K562 (cell line): Measurements from ENCODE around the gene CALU. TPM values are rescaled to one million over a fixed set of nuclear protein-coding genes. Genes with fewer than 3 reads are reported as not detected.

ENCODE experiments used
- ATAC-seq: fragments of 200-7000 bp; cut with Tn5 transposase; 3 replicates; pipeline ENCODE4 v1.9.1; 2020; ENCODE audit warnings: moderate library complexity
- BruUV-seq: library from RNA; stranded (reverse); fragments of 400-500 nt; replicated peaks from 2 replicates; lab custom pipeline; 2021; lab: Mats Ljungman, UMichigan
- CTCF ChIA-PET: fragments of 300-600 bp; formaldehyde crosslinking; extraction: SDS; loops from one replicate; lab custom pipeline; 2021; ENCODE audit warnings: low intra/inter-chr PET ratio; lab: Yijun Ruan, JAX
- POLR2A ChIA-PET: fragments of 300-600, 350-650 bp; sonication (Branson Sonifier 250); formaldehyde crosslinking; extraction: SDS; loops from one replicate; lab custom pipeline; 2021; ENCODE audit warnings: antibody characterized with exemption, inconsistent platforms; lab: Yijun Ruan, JAX
- DNase-seq, 4 experiments: peaks; one replicate each; pipeline versions ENCODE4 v3.0.0 to v3.0.0-alpha.2; 2011 to 2018; ENCODE audit warnings: low spot score in 3 of 4, mixed read lengths in 3 of 4; ENCODE audit errors: extremely low read depth in 1 of 4
- FAIRE-seq: peaks from 2 replicates; lab custom pipeline; 2011; peaks lifted over from hg19 to GRCh38; lab: Jason Lieb, UNC
- H2AFZ ChIP-seq: 2 replicates; pipeline ENCODE4 v1.6.0; 2011; ENCODE audit warnings: low read depth, low read length, control low read depth, inconsistent platforms
- H3K27ac ChIP-seq: fragments of 200-600 bp; 3 replicates; pipeline ENCODE4 v1.8.0; 2011; ENCODE audit warnings: low read depth, mild to moderate bottlenecking, control low read depth, inconsistent platforms, low read length, moderate library complexity, mixed read lengths; ENCODE audit errors: extremely low read depth
- H3K27me3 ChIP-seq, 2 experiments: fragments of 300-600 bp in 1 of 2; 2 replicates in 1 of 2; 3 replicates in 1 of 2; pipeline versions ENCODE4 v1.6.0 to v1.8.0; 2011; ENCODE audit warnings: inconsistent platforms in 2 of 2, low read length in 2 of 2, mild to moderate bottlenecking in 1 of 2, mixed read lengths in 1 of 2, moderate library complexity in 1 of 2; ENCODE audit not compliant: control insufficient read depth in 2 of 2, insufficient read depth in 2 of 2
- H3K36me3 ChIP-seq: fragments of 300-600 bp; 3 replicates; pipeline ENCODE4 v1.8.0; 2011; ENCODE audit warnings: mild to moderate bottlenecking, low read length, inconsistent platforms; ENCODE audit not compliant: control insufficient read depth, insufficient read depth
- H3K4me1 ChIP-seq, 2 experiments: fragments of 200-600 bp in 1 of 2; replicated peaks in 1 of 2; 2 replicates in 1 of 2; 3 replicates in 1 of 2; pipeline versions ENCODE4 v1.5.1 to v1.8.0; 2011; ENCODE audit warnings: inconsistent platforms in 2 of 2, low read length in 2 of 2, mild to moderate bottlenecking in 1 of 2, mixed read lengths in 1 of 2, moderate library complexity in 1 of 2; ENCODE audit not compliant: control insufficient read depth in 2 of 2, insufficient read depth in 2 of 2
- H3K4me2 ChIP-seq: 2 replicates; pipeline ENCODE4 v1.6.1; 2011; ENCODE audit warnings: low read length, control low read depth, inconsistent platforms, mixed read lengths; ENCODE audit not compliant: insufficient read depth
- H3K4me3 ChIP-seq: fragments of 200-600 bp; sonication (generic), shearing (Covaris generic); 2 replicates; pipeline ENCODE4 v1.5.1; 2016; ENCODE audit warnings: control low read depth, inconsistent platforms
- H3K79me2 ChIP-seq: fragments of 200-600 bp; 3 replicates; pipeline ENCODE4 v1.8.0; 2011; ENCODE audit warnings: low read length, inconsistent platforms; ENCODE audit not compliant: control insufficient read depth, insufficient read depth
- H3K9ac ChIP-seq, 2 experiments: 2 replicates each; pipeline versions ENCODE4 v1.6.0 to v1.6.1; 2011; ENCODE audit warnings: low read depth in 2 of 2, low read length in 2 of 2, control low read depth in 1 of 2, inconsistent platforms in 1 of 2, mild to moderate bottlenecking in 1 of 2, mixed read lengths in 1 of 2; ENCODE audit not compliant: insufficient read depth in 1 of 2
- H3K9me1 ChIP-seq: one replicate; pipeline ENCODE4 v1.6.0; 2011; ENCODE audit warnings: inconsistent platforms, mild to moderate bottlenecking, low read length, moderate library complexity; ENCODE audit not compliant: control insufficient read depth, insufficient read depth
- H3K9me3 ChIP-seq: replicated peaks from 2 replicates; pipeline ENCODE4 v1.5.1; 2011; ENCODE audit warnings: low read depth, low read length, inconsistent platforms; ENCODE audit not compliant: control insufficient read depth, insufficient read depth
- H4K20me1 ChIP-seq: replicated peaks from 2 replicates; pipeline ENCODE4 v1.6.1; 2011; ENCODE audit warnings: low read length, inconsistent platforms, mixed read lengths; ENCODE audit not compliant: control insufficient read depth, insufficient read depth
- DMBX1 ChIP-seq: fragments of 250-450 bp; sonication (Bioruptor Pico); IDR thresholded peaks from 2 replicates; pipeline ENCODE4 v1.8.0; 2022; ENCODE audit warnings: inconsistent platforms, mild to moderate bottlenecking, moderate library complexity, borderline replicate concordance
- L3MBTL2 ChIP-seq: fragments of 450-650 bp; IDR thresholded peaks from 2 replicates; pipeline ENCODE4 v1.6.1; 2016; ENCODE audit warnings: mild to moderate bottlenecking, moderate library complexity
- NBN ChIP-seq: fragments of 450-650 bp; IDR thresholded peaks from 2 replicates; pipeline ENCODE4 v1.6.1; 2016; ENCODE audit warnings: low read depth, mild to moderate bottlenecking
- NFYB ChIP-seq: IDR thresholded peaks from 2 replicates; pipeline ENCODE4 v1.6.1; 2011; ENCODE audit warnings: mild to moderate bottlenecking, moderate library complexity; ENCODE audit not compliant: insufficient read length; ENCODE audit errors: extremely low read depth
- RBM22 ChIP-seq: fragments of 200-400 bp; formaldehyde crosslinking; IDR thresholded peaks from 2 replicates; pipeline ENCODE4 v1.6.1; 2018; ENCODE audit warnings: low read length, low read depth; ENCODE audit not compliant: poor library complexity, severe bottlenecking
- SUPT5H ChIP-seq: fragments of 450-650 bp; IDR thresholded peaks from 2 replicates; pipeline ENCODE4 v1.6.1; 2016
- ZC3H4 ChIP-seq: sonication (generic); formaldehyde crosslinking; IDR thresholded peaks from 2 replicates; pipeline ENCODE4 v1.9.0; 2021; ENCODE audit warnings: missing genetic modification reagents, borderline replicate concordance
- ZFX ChIP-seq: sonication (generic); formaldehyde crosslinking; IDR thresholded peaks from 2 replicates; pipeline ENCODE4 v1.8.0; 2022; ENCODE audit warnings: mild to moderate bottlenecking, missing genetic modification reagents, moderate library complexity
- ZNF830 ChIP-seq: fragments of 250-450 bp; sonication (Bioruptor Pico); IDR thresholded peaks from 2 replicates; pipeline ENCODE4 v1.5.0; 2021; ENCODE audit warnings: mild to moderate bottlenecking
- WGBS: fragments of 100-300 bp; shearing (Covaris generic); methylation state at CpG from one replicate; pipeline ENCODE4 v1.1.6; 2016; ENCODE audit warnings: low coverage, mixed read lengths; ENCODE audit not compliant: insufficient coverage; ENCODE audit errors: missing lambda C conversion rate; 5-methylcytosine and 5-hydroxymethylcytosine counted together
- in situ Hi-C: fragments of 300-500 bp; cut with MboI; formaldehyde crosslinking; loops from 4 replicates; pipeline ENCODE4 v1.15.0; 2018; ENCODE audit warnings: inconsistent platforms, mixed read lengths
- intact Hi-C: fragments of 100-400 bp; cut with micrococcal nuclease; formaldehyde crosslinking; loops from 2 replicates; pipeline ENCODE4 v1.14.2; 2022
- polyA plus RNA-seq, 8 experiments: library from polyadenylated mRNA; depleted of rRNA in 4 of 8; stranded (reverse) in 5 of 8; unstranded in 3 of 8; fragments of >200 nt; fragmentation: Nextera tagmentation in 2 of 8; fragmentation: Illumina TruSeq in 1 of 8; extraction: Ambion mirVana in 2 of 8; extraction: Trizol in 1 of 8; gene quantifications; 2 replicates each; pipeline versions ENCODE4 v1.2.1 to v1.2.3, GENCODE V29; 2011 to 2014; ENCODE audit warnings: inconsistent platforms in 1 of 8, missing spikeins in 1 of 8
- total RNA-seq, 7 experiments: library from RNA; depleted of rRNA in 6 of 7; stranded (reverse); fragments of >200 nt in 6 of 7; fragmentation: Illumina TruSeq in 2 of 7; extraction: Trizol in 2 of 7; gene quantifications; 2 replicates each; pipeline versions ENCODE4 v1.2.1 to v1.2.3, GENCODE V29; 2011 to 2021; ENCODE audit warnings: low replicate concordance in 1 of 7
- TF ChIP-seq, protein P1 (sequence below): sonication (generic); formaldehyde crosslinking; IDR thresholded peaks from 2 replicates; pipeline ENCODE4 v1.9.0; 2022; ENCODE audit warnings: mild to moderate bottlenecking, missing genetic modification reagents
- TF ChIP-seq, protein P2 (sequence below), 3 experiments: fragments of 200-800 bp in 1 of 3; fragments of 250-450 bp in 1 of 3; fragments of 450-650 bp in 1 of 3; sonication (Bioruptor Pico) in 1 of 3; sonication (Bioruptor generic) in 1 of 3; formaldehyde crosslinking in 1 of 3; IDR thresholded peaks; 2 replicates each; pipeline versions ENCODE4 v1.6.1 to v1.8.0; 2016 to 2022; ENCODE audit warnings: mild to moderate bottlenecking in 2 of 3, missing genetic modification characterization in 2 of 3, missing compliant biosample characterization in 1 of 3, moderate library complexity in 1 of 3
- TF ChIP-seq, protein P3 (sequence below): sonication (generic); formaldehyde crosslinking; IDR thresholded peaks from 2 replicates; pipeline ENCODE4 v1.5.0; 2020; ENCODE audit warnings: missing genetic modification reagents
- TF ChIP-seq, protein P4 (sequence below), 3 experiments: IDR thresholded peaks in 2 of 3; conservative IDR thresholded peaks in 1 of 3; 2 replicates each; pipeline ENCODE4 v1.5.1; 2011 to 2012; ENCODE audit warnings: low read length in 3 of 3, mild to moderate bottlenecking in 3 of 3, control low read depth in 2 of 3, improper control_type of control experiment in 1 of 3, inconsistent platforms in 1 of 3, low read depth in 1 of 3, mixed read lengths in 1 of 3, moderate library complexity in 1 of 3; ENCODE audit not compliant: insufficient read depth in 2 of 3

The CALU gene
- total and polyA plus RNA-seq, 9 of the 15 experiments (the other 6 are each of a cell fraction or from before 2014, with no cell fraction given), result 166 to 286 (median 215) TPM

DNA sequence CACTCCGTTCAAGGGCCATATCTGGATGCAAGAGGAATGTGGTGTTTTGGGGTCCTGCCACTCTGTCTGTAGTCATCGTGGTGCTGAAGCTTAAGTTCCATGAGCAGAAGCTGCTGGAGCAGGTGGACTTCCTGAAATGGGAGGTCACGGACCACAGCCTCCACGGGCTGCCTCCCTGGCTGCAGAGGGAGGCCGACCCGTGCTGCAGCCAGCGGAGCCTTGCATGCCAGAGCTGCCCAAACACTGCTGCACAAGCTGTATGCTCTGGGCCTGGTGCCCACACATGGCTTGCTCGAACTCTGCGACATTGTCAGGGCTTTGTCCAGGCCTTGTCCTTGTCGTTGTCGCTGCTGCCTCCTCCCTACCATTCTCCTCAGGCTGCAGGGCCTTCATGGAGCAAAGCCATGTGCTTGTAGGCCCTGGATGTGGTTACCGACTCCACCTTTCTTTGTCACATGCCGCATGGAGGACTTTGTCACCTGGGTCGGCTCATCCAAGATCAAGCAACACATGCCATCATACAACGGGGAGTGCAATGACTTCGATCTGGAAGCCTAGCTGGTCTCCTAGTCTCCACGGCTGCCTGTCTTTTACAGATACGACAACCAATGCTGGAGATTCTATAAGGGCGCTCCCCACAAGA, 45.7 kb upstream of the CALU start:
- BruUV-seq, result no TSS peak
- TF ChIP-seq DMBX1 (CRISPR knock-in tag) (no peak), RBM22 (no peak), L3MBTL2 (peak; percentile 70), NFYB (no peak), SUPT5H (no peak), ZNF830 (CRISPR knock-in tag) (no peak), NBN (no peak), ZC3H4 (CRISPR knock-in tag) (no peak), ZFX (CRISPR knock-in tag) (no peak)
- TF ChIP-seq, protein P1, sequence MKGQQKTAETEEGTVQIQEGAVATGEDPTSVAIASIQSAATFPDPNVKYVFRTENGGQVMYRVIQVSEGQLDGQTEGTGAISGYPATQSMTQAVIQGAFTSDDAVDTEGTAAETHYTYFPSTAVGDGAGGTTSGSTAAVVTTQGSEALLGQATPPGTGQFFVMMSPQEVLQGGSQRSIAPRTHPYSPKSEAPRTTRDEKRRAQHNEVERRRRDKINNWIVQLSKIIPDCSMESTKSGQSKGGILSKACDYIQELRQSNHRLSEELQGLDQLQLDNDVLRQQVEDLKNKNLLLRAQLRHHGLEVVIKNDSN (CRISPR knock-in tag), result 0 out of 2 replicates have a peak, but pooled peaks have one; percentile 6
- TF ChIP-seq, protein P2, sequence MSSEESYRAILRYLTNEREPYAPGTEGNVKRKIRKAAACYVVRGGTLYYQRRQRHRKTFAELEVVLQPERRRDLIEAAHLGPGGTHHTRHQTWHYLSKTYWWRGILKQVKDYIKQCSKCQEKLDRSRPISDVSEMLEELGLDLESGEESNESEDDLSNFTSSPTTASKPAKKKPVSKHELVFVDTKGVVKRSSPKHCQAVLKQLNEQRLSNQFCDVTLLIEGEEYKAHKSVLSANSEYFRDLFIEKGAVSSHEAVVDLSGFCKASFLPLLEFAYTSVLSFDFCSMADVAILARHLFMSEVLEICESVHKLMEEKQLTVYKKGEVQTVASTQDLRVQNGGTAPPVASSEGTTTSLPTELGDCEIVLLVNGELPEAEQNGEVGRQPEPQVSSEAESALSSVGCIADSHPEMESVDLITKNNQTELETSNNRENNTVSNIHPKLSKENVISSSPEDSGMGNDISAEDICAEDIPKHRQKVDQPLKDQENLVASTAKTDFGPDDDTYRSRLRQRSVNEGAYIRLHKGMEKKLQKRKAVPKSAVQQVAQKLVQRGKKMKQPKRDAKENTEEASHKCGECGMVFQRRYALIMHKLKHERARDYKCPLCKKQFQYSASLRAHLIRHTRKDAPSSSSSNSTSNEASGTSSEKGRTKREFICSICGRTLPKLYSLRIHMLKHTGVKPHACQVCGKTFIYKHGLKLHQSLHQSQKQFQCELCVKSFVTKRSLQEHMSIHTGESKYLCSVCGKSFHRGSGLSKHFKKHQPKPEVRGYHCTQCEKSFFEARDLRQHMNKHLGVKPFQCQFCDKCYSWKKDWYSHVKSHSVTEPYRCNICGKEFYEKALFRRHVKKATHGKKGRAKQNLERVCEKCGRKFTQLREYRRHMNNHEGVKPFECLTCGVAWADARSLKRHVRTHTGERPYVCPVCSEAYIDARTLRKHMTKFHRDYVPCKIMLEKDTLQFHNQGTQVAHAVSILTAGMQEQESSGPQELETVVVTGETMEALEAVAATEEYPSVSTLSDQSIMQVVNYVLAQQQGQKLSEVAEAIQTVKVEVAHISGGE (CRISPR knock-in tag; IDR thresholded peaks at IDR 0.05), result no peak
- TF ChIP-seq, protein P3, sequence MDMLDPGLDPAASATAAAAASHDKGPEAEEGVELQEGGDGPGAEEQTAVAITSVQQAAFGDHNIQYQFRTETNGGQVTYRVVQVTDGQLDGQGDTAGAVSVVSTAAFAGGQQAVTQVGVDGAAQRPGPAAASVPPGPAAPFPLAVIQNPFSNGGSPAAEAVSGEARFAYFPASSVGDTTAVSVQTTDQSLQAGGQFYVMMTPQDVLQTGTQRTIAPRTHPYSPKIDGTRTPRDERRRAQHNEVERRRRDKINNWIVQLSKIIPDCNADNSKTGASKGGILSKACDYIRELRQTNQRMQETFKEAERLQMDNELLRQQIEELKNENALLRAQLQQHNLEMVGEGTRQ (CRISPR knock-in tag), result peak; percentile 49
- TF ChIP-seq, protein P4, sequence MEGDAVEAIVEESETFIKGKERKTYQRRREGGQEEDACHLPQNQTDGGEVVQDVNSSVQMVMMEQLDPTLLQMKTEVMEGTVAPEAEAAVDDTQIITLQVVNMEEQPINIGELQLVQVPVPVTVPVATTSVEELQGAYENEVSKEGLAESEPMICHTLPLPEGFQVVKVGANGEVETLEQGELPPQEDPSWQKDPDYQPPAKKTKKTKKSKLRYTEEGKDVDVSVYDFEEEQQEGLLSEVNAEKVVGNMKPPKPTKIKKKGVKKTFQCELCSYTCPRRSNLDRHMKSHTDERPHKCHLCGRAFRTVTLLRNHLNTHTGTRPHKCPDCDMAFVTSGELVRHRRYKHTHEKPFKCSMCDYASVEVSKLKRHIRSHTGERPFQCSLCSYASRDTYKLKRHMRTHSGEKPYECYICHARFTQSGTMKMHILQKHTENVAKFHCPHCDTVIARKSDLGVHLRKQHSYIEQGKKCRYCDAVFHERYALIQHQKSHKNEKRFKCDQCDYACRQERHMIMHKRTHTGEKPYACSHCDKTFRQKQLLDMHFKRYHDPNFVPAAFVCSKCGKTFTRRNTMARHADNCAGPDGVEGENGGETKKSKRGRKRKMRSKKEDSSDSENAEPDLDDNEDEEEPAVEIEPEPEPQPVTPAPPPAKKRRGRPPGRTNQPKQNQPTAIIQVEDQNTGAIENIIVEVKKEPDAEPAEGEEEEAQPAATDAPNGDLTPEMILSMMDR (IDR thresholded peaks at IDR 0.05 in 2 of 3, conservative IDR thresholded peaks at IDR 0.05 in 1 of 3; ENCODE audit: insufficient read depth in 2 of 3, low read depth in 1 of 3, low read length in 3 of 3), result no peak

More for the DNA sequence above, 45.7 kb upstream of the CALU start:
- H3K27me3 ChIP-seq, result peaks cover 0 to 7% of the 10 kb centered on the region in 2 experiments; a peak in 2 of 5 replicates
- POLR2A ChIA-PET, result interaction anchor here (0.8 to 2.0 kb wide), 4 partner anchors 11 to 54 kb away, joined by 3 to 6 read pairs (median 4); partner anchors contain the start of gene GARIN1A
- H3K9ac ChIP-seq, result peak overlapping the region in 1 of 2 experiments; percentile 66; a peak in 2 of 4 replicates
- H3K27ac ChIP-seq, result no peak overlapping the region
- no peak for ATAC-seq
- no peaks in the 10 kb centered on the region for H3K9me3 ChIP-seq
- intact Hi-C loops, result no loop called here
- FAIRE-seq, result no peak
- no peak overlapping the region for H3K4me2 ChIP-seq
- H3K79me2 ChIP-seq, result no peaks in the 10 kb centered on the region
- H3K4me3 ChIP-seq, result no peak overlapping the region
- in situ Hi-C loops, result no loop called here
- no peaks in the 10 kb centered on the region for H3K9me1 ChIP-seq
- H3K4me1 ChIP-seq, result peaks cover 5 to 22% of the 10 kb centered on the region in 2 experiments; a peak in 4 of 5 replicates
- WGBS, result 48% methylated on average over 19 of the region's 19 CpGs
- H3K36me3 ChIP-seq, result no peaks in the 10 kb centered on the region
- CTCF ChIA-PET, result no interaction called here
- H4K20me1 ChIP-seq, result no peaks in the 10 kb centered on the region
- peak overlapping the region; percentile 67 for H2AFZ ChIP-seq
- DNase-seq, result no peak
